ENCODE measurements around the gene ADGRD1.

- TF ChIP-seq EZH2 (IDR thresholded peaks at IDR 0.05) (no peak), POLR2AphosphoS5 (IDR thresholded peaks at IDR 0.05; ENCODE audit: borderline replicate concordance, low read depth, low read length) (no peak)
Measured at GRCh38 chr12:131057722-131058515, 104.2 kb downstream of the ADGRD1 start.

Measured in SK-N-MC (cell line).